Measurements from ENCODE around the gene IGF1R.

IGF1R gene

DNA sequence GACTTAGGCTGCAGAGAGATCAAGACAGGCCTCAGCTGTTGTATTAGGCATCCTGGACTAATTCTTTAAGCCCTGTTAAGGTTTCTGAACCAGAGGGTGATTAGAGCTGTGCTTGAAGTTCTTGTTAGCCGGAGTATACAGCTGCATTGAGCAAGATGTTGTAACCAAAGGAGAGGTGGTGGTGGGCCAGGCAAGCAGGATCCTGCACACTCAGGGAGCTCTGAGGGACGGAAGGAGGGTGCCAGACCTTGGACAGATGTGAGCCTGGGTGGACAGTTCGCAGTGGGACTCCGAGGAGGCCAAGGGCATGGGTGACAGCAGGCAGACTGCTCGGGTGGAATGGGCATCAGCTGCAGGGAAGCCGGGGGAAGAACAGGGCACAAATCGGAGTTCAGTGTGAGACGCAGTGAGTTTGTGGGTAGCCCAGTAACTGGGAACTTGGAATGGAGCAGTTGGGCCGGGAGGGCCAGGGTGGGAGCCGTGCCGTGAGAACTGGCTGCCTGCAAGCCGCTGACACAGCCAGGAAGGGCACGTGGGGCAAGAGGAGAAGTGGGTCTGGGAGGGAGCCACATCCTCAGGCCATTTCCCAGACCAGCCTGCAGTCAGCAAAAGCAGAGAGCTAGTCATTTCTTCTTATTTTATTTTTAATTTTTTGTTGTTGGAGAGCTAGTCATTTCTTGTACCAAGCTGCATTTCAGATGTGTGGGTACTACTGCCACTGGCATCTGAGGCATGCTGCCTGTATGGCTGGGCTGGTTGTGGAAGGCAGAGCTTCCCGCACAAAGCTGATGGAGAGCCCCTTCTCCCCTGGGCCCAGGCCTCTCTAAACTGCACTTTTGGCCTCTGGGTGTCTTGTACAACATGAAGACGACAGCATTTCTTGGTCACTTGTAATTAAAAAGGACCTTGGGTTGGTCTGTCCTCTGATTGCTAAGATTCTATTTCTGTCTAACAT, 298.2 kb downstream of the IGF1R start:
- H3K4me1 ChIP-seq (ENCODE audit: insufficient read depth, poor library complexity, severe bottlenecking): no peaks in the 10 kb centered on the region
- H3K27ac ChIP-seq (ENCODE audit: poor library complexity, severe bottlenecking): no peak overlapping the region
- peaks cover 90% of the 10 kb centered on the region for H3K36me3 ChIP-seq (ENCODE audit: low read depth)
- no peak overlapping the region for H3K4me3 ChIP-seq (ENCODE audit: severe bottlenecking)
- TF ChIP-seq CTCF (IDR thresholded peaks at IDR 0.05; ENCODE audit: poor library complexity, severe bottlenecking): no peak
- H3K9me3 ChIP-seq (ENCODE audit: severe bottlenecking): no peaks in the 10 kb centered on the region
- ATAC-seq (ENCODE audit: low read depth): no peak
- no peaks in the 10 kb centered on the region for H3K27me3 ChIP-seq (ENCODE audit: insufficient read depth, poor library complexity, severe bottlenecking)
- no peak for DNase-seq (ENCODE audit: low spot score)

DNA sequence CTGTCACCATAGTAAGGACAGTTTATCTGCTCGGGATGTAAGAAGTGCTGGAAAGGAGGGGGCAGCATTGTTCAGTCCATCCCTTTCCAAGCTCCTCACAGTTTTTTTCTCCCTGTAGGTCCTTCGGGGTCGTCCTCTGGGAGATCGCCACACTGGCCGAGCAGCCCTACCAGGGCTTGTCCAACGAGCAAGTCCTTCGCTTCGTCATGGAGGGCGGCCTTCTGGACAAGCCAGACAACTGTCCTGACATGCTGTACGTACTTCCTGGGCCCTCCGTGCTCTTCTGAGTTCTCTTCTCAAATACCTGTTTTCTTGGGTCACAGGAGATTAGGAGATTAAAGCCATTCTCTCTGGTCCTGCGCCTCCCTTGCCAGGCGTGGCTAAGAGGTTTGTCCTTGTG, 300.1 kb downstream of the IGF1R start:
- Histone ChIP-seq H3K36me3 (ENCODE audit: low read depth) (peaks cover 90% of the 10 kb centered on the region), H3K27ac (ENCODE audit: poor library complexity, severe bottlenecking) (no peak overlapping the region), H3K4me1 (ENCODE audit: insufficient read depth, poor library complexity, severe bottlenecking) (no peaks in the 10 kb centered on the region), H3K27me3 (ENCODE audit: insufficient read depth, poor library complexity, severe bottlenecking) (no peaks in the 10 kb centered on the region), H3K4me3 (ENCODE audit: severe bottlenecking) (no peak overlapping the region), H3K9me3 (ENCODE audit: severe bottlenecking) (no peaks in the 10 kb centered on the region)
- DNase-seq (ENCODE audit: low spot score) (no peak), ATAC-seq (ENCODE audit: low read depth) (no peak)
- TF ChIP-seq CTCF (IDR thresholded peaks at IDR 0.05; ENCODE audit: poor library complexity, severe bottlenecking): no peak

DNA sequence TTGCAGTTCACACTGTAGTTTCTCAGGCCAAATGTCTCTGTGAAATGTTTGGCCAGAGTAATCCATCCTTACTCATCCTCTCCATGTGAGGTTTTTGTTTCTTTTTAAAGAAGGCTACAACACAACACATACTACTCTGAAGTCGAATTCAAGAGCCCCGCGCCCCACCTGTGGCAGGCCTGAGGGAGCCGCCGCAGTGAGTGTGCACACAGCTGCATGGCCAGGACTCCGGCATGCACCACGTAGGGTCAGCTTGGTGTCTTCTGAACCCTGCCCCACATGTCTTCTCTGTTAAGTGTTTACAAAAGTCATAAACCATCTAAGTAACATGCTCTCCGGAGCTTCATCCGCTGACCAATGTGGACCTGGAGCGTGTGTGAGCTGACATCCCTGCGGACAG, 300.6 kb downstream of the IGF1R start:
- no peaks in the 10 kb centered on the region for H3K27me3 ChIP-seq (ENCODE audit: insufficient read depth, poor library complexity, severe bottlenecking)
- peaks cover 90% of the 10 kb centered on the region for H3K36me3 ChIP-seq (ENCODE audit: low read depth)
- H3K4me1 ChIP-seq (ENCODE audit: insufficient read depth, poor library complexity, severe bottlenecking): no peaks in the 10 kb centered on the region
- H3K27ac ChIP-seq (ENCODE audit: poor library complexity, severe bottlenecking): no peak overlapping the region
- TF ChIP-seq CTCF (IDR thresholded peaks at IDR 0.05; ENCODE audit: poor library complexity, severe bottlenecking): no peak
- no peaks in the 10 kb centered on the region for H3K9me3 ChIP-seq (ENCODE audit: severe bottlenecking)
- no peak for DNase-seq (ENCODE audit: low spot score)
- no peak for ATAC-seq (ENCODE audit: low read depth)
- no peak overlapping the region for H3K4me3 ChIP-seq (ENCODE audit: severe bottlenecking)

- Histone ChIP-seq H3K4me3 (ENCODE audit: severe bottlenecking) (no peak overlapping the region), H3K27ac (ENCODE audit: poor library complexity, severe bottlenecking) (no peak overlapping the region), H3K4me1 (ENCODE audit: insufficient read depth, poor library complexity, severe bottlenecking) (no peaks in the 10 kb centered on the region), H3K9me3 (ENCODE audit: severe bottlenecking) (no peaks in the 10 kb centered on the region), H3K27me3 (ENCODE audit: insufficient read depth, poor library complexity, severe bottlenecking) (no peaks in the 10 kb centered on the region), H3K36me3 (ENCODE audit: low read depth) (peaks cover 90% of the 10 kb centered on the region)
- ATAC-seq (ENCODE audit: low read depth) (no peak), DNase-seq (ENCODE audit: low spot score) (no peak)
- no peak for TF ChIP-seq CTCF (IDR thresholded peaks at IDR 0.05; ENCODE audit: poor library complexity, severe bottlenecking)
Measured at GRCh38 chr15:98949624-98950023, 301.3 kb downstream of the IGF1R start.

- H3K9me3 ChIP-seq (ENCODE audit: severe bottlenecking): no peaks in the 10 kb centered on the region
- no peak overlapping the region for H3K27ac ChIP-seq (ENCODE audit: poor library complexity, severe bottlenecking)
- H3K27me3 ChIP-seq (ENCODE audit: insufficient read depth, poor library complexity, severe bottlenecking): no peaks in the 10 kb centered on the region
- H3K36me3 ChIP-seq (ENCODE audit: low read depth): peaks cover 90% of the 10 kb centered on the region
- DNase-seq (ENCODE audit: low spot score) (no peak), ATAC-seq (ENCODE audit: low read depth) (no peak; the same call in 2 of the 3 replicates)
- no peak for TF ChIP-seq CTCF (IDR thresholded peaks at IDR 0.05; ENCODE audit: poor library complexity, severe bottlenecking)
- H3K4me1 ChIP-seq (ENCODE audit: insufficient read depth, poor library complexity, severe bottlenecking): no peaks in the 10 kb centered on the region
- no peak overlapping the region for H3K4me3 ChIP-seq (ENCODE audit: severe bottlenecking)
Measured at GRCh38 chr15:98950248-98950647, 301.9 kb downstream of the IGF1R start.
